HG02798 (cell line): ENCODE data around the gene TSPAN1.

Experiments
- ATAC-seq: cut with Tn5 transposase; IDR thresholded peaks from one replicate; pipeline ENCODE4 v1.9.1; 2021; ENCODE audit warnings: mild to moderate bottlenecking; ENCODE audit not compliant: unreplicated experiment, poor library complexity

TSPAN1 gene, protein sequence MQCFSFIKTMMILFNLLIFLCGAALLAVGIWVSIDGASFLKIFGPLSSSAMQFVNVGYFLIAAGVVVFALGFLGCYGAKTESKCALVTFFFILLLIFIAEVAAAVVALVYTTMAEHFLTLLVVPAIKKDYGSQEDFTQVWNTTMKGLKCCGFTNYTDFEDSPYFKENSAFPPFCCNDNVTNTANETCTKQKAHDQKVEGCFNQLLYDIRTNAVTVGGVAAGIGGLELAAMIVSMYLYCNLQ

DNA sequence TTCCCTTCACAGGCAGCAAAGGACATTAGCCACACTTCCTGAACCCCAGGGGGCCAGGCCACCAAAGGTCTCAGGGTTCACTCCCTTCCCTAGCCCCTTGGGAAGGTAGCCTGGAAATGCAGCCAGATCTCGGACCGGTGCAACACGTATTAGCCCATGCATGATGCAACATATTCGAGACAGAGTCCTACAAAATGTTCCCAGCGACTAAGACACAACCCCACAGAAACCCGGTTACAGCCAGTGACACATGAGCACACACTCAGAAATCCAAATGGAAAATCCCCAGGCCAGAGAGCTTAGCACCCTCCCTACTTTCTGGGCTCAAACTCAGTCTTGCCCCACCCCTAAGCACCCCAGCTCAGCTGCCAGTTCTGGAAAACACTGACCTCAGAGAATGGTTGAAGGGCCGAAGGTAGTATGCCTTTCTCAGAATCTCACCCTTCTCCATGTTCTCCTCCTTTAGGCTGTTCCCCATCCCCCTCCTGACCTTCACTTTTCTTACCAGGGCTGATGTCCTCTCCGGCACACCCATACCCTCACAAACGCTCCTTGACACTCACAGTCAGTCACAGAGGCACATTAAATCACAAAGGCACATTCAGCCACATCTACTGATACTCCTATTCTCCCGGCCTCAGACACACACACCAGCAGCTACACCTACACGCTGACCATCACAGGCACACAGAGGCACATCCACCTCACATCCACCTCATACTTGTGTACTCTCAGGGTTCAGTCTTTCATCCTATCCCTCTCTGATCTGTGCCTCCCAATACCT is at the start of gene TSPAN1:
TSS of gene TSPAN1 (plus strand) at position 640 of the 784 bp plus-strand sequence. CDS start 6,021 bp downstream, outside the sequence.
- no peak for ATAC-seq

DNA sequence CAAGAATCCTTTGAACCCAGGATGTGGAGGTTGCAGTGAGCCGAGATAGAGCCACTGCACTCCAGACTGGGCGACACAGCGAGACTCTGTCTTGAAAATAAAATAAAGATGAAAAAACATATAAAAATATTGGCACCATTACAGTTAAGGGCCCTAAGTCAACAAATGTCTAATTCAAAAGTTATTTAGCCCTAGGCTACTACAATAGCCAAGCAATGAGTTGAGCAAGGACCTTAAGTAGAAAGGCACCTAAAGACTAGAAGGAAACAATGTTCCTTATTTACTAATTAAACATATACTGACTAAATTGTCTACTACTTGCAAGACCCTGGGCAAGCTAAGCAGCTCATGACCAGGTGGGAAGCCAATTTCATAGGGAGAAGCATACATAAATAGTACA is 46.5 kb upstream of the TSPAN1 start:
- no peak for ATAC-seq

DNA sequence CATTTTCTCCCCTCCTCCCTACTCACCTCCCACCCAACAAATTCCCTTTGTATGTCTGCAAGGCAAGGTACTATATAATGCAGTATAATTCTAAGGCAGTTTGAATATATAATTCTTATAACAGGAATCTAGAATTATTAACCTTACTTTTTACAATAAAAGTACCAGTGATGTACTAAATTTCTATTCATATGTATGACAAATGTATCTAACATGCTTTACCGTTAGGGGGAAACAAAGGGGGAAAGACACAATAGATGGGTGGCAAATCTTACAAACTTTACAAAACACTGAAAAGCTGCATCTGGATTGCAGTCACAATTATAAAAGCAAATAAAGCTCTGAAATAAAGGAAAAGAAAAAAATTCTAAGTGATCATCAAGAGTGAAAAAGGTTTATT is 44.8 kb upstream of the TSPAN1 start:
- no peak for ATAC-seq

DNA sequence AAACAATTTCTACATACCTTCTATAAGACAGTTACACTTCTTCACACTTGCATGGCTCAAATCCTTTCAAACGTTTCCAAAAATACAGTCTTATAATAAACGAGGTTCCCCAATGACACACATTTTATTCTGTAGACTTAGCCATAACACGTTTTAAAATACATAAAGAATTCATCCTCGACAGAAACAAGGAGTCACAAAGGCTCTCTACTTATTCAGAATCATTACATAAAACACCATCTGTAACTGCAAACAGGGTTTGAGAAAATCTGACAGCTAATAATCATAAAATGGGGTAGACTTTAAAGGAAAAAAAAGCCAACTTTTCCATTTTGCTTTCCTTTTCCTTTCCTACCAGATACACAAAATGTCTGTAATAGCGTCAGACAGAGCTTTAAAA is 44.3 kb upstream of the TSPAN1 start:
- ATAC-seq: no peak

DNA sequence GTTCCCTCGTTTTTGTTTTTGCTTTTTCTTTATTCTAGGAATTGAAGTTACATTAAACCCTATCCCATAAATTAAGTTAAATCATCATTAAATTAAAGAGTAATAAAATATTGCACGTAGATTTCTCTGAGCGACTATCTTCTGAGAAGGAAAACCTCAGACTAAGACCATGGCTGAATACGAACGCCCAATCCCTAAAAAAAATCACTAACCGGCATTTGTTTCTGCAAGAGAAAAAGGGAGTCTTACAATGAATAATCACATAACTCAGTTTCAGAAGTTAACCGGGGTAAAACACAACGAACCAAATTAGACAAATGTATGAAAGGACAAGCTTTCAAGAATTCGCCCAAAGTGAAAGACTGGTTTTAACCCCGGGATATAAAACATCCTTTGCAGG is 43.8 kb upstream of the TSPAN1 start:
- no peak for ATAC-seq

DNA sequence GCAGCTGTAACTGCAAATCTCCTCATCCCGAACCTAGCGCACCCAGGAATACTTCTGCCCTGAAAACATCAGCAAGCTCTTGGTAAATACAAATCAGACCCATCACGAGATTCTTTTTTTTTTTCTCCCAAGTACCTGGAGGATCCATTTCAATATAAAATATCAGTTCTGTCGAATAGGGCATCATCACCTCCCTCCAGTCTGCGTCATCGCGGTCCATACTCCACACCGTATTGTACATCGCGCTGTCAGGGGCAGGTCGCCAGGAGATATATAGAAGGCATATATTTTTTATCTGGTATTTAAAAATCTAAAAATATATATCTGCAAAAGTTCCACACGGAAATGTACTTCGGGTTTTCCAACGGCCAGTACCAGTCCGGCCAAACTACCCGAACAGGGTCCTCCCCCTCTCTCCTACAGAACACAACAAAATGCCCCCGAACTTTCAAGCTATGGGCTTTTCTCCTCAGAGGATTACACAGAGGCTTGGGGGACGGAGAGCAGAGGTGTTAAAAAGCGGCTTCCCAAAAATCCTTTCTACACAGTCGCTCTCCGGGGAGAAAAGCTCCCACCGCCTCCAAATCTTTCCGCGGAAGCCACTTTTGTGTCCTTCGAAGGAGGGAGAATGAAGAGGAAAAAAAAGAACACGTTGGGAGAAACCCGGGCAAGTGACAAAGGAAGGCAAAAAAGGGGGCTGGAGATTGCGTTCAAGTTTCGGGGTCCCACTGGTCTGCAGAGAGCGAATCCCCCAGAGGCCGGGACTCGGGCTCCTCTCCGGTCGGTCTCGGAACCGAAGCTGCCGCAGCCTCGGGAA is 43.0 kb upstream of the TSPAN1 start:
- no peak for ATAC-seq

DNA sequence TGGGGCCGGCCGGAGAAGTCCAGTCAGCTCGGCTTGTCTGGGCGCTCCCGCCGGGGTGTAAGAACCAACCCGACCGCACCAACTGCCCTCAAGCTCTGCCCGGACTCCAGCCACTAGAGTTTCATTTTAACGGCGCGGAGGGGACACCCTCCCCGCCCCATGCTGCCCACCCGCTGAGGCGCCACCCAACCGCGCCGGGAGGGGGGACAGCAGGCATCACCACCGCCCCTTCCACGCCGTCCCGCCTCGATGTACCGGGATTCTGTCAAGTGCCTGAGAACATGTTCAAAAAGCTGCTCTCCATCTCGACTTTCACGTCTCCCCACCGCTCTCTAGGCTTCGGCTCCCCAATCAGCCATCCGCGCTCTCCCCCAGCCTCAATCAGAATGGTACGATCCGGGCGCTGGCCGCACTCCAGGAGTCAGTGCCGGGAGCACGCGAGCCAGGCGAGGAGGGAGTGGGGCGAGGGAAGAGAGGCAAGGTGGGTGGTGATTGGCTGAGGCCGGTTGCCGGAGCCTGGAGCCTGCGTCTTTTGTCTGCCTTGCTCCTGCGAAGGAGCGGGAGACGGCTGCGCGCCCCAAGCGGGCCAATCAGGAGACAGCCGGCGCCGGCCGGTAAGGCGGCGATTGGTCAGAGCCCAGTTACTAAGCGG is 42.2 kb upstream of the TSPAN1 start, which contains the start of gene PIK3R3:
TSS of gene PIK3R3 (minus strand) at position 101 of the 652 bp plus-strand sequence. CDS start 677 bp downstream, outside the sequence.
- peak; percentile 90 for ATAC-seq

DNA sequence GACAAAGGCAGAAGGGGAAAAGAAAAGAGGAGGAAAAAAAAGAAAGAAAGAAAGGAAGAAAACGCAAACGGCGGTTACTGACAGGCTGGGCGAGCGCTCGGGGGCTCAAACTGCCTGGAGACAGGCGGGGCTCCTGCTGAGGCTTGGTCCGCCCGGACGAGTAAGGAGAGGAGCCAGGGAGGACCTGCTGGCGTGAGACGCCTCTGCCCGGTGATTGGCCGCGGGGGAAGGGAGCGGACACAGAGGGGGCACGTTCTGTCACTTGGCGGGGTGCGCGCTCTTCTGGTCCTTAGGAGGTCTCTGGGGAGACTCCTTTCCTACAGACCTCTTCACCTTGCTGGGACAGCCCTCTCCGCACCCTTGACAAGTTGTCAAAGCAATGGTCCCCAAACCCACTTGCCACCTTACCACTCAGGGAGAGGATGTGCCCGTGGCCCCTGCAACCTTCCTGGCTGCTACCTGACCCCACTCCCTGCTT is 41.7 kb upstream of the TSPAN1 start:
- peak; percentile 53 for ATAC-seq

DNA sequence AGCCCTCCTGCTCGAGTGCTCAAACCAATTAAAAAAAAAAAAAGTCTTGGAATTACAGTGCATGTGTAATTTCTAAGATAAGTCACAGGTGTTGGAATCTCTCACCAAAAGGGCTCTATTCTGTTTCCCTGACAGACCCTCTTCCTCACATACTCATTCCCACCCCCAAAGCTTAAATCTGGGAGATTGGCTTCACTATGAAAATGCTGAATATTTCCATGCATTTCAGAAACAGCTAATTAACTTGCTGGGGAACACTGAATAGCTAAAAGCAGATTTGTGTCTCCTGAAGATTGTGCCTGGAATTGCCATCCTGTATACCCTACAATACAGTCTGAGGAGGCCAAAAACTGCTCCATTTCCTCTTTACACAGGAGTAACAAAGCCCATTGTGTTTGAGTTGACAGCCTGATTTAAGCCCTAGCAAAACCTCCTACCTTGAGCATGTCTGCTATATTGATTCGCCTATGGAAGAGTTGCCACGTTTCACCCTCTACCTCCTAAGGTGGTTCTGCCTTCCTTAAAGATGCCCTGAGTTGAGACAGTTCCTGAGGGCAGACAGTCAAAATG is 41.0 kb upstream of the TSPAN1 start:
- ATAC-seq: no peak

DNA sequence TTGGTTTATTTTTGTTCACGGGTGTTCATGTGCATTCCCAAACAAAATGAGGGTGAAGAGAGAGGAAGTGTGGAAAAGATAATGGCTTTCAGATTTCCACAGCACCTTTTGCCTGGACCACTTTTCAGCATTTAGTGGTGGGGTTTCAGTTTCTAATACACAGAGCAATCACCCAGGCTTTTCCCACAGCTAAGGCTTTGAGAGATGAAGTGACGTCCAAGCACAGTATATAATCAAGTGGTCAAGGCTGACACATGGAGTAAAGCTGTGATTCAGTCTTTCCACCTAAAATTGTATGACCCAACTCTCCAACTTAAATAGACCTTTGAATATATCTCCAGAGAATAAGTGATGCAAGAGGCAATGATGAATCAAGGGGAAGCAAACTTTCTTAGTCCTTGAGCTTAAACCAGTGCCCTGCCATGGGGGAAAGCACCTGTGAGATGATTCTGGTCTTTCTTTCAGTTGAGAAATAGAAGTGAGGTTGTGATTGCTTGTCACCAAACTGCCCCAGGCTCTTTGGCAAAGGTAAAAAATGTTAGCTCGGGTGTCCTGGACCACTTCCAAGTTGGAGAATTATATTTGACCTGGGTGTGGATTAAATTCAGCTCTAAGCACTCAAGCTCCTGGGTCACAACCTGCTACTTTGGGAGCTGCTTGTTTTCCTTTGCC is 40.1 kb upstream of the TSPAN1 start:
- no peak for ATAC-seq

DNA sequence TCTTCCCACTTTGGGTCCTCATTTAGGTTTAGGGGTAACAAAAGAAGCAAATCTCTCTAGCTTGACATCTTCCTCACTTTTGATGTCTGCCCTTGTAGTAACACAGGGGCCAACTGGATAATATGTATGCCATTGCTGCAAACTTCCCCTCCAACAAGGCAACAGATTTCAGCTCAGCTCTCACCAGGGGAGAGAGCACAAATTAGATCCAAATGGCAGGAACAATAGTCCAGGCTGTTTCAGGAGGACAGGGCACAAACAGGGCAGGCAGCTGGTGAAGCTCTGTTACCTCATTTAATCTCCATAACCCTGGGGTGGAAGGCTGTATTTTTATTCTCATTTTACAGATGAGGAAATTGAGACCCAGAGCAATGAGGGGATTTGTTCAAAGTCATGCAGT is 38.2 kb upstream of the TSPAN1 start:
- ATAC-seq: no peak

DNA sequence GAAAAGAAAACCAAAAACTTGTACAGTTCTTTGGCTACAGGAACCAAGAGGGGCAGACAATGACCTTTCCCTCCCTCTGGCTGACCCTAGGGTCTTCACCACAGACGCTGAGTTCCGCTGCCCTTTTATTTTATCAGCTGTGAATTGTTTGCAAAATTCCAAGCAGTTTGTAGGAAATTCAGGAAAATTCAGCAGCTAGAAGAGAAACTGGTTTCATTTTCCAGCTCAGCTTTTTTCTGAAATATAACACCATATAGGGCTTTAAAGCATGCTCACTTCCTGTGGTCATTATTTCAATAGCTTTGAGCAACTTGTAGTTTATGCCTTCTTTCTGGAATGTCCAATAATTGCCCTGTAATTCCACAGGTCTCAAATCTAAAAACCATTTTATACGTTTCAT is 37.0 kb upstream of the TSPAN1 start:
- ATAC-seq: no peak

DNA sequence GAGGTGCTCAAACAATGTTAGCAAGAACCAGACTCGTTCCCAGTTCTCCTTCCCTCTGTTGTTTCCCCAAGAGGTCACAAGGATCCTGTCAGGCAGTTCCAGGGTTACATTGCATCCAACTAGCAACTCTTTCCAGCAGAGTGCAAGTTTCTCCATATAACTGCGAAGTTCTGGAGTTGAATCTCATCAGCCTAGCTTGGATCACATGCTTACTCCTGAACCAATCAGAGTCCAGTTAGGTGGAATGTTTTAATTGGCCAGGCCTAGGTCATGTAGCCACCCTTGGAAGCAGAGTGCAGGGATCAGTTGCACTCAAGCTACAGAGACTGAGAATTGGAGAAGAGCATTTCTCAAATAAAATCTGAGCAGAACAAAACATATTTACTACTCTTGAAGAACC is 26.6 kb upstream of the TSPAN1 start:
- no peak for ATAC-seq

DNA sequence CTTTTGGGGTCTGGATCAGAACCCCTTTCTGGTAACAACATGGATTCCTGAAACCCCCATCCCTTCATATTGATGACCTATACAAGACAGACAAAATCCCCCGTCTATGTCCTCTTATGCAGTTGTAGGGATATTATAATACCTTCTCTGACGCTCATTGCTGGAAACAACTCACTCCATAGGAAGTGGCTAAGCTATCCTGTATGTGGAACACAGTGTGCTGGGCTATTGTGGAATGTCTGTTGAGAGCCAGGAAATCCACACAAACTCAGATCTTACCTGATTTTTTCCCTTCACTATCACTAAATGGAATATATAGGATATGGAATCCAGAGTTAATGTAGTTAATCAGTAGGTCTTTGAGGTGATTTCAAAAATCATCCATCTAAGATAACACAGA is 24.8 kb upstream of the TSPAN1 start:
- ATAC-seq: no peak

DNA sequence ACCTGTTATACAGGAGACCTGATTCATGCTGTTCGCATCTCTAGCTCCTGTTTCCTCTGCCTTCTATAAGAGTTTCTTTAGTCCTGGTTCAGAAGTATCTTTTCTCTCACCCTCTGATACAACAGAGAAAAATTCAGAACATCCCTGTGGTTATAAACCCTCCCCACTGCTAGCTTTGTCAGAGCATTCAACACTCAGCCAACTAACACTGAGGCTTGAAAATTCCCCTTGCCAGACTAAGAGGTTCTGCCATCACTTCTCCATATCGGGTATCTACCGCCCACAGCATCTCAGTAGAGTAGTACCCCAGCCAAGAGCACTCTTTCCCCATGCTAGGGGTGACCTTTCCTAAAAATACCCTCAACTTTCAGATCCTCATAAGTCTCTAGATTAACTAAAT is 22.9 kb upstream of the TSPAN1 start:
- no peak for ATAC-seq

DNA sequence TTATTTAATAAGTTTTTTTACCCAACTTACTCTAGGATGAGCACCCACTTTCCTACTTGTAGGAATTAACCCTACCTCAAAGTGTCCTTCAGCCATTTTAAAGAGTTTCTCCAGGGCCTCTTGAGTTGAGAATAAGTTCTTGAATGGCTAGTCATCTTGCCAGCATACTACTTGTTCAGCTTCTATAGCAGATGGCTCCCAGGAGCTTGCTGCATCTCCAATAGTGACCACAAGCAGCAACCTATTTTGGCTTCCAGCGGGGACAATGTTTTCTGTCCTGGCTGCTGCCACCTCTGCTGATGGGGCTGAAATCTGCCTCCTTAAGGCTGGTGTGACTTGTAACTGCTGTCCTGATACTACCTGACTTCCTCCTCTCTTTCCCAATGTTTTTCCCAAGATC is 21.7 kb upstream of the TSPAN1 start:
- ATAC-seq: no peak

DNA sequence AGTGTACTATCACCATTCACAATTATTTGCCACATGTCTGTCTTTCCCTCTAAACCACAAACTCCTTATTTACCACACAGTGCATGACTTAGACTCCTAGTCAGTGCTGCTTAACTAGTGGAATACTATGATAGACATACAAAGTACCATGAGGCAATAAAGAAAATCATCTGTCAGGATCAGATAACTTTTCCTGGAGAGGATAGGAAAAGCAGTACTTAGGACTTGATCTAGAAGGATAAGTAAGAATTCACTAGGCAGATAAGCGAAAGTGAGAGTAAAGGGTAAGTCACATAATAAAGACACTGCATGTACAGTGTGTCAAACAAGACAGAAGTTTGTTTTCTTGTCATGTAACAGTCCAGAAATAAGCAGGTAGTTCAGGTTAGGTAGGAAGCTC is 21.2 kb upstream of the TSPAN1 start:
- no peak for ATAC-seq

DNA sequence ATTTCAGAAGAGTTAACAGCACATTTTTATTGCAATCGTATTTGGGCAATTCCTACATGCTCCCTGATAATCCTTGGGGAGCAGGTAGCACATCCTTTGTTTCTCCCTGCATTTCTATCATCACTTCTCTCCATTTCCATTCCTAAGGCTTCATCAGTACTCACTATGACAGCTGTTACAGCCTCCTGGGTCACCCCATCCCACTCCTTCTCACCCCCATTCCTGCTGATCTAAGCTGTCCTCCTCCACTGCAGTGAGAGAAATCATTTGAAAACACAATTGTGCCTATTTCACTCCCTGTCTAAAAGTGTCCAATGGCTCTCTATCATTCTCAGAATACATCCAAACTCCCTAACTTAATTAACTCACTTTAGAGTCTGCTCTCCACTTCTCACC is 17.0 kb upstream of the TSPAN1 start:
- ATAC-seq: no peak
